Pulmonary artery endothelial cell (primary cell): ENCODE measurements around the gene PRSS27. TPM values are rescaled to one million over a fixed set of nuclear protein-coding genes. Genes with fewer than 3 reads are reported as not detected.

Experiments
- DNase-seq: peaks from one replicate; pipeline ENCODE4 v3.0.0-alpha.2; 2011; ENCODE audit warnings: low read depth, low spot score
- total RNA-seq: library from RNA; depleted of rRNA; stranded (reverse); fragments of >200 nt; gene quantifications from 2 replicates; pipeline ENCODE4 v1.2.3, GENCODE V29; 2014

The PRSS27 gene
- 0.07 and 0.33 TPM in 2 replicates for total RNA-seq

GRCh38 chr16:2720064-2720457 is at the start of gene PRSS27:
PRSS27 (minus strand) TSS chr16:2720224; CDS start chr16:2720160, 64 bp downstream.
- DNase-seq, result no peak

GRCh38 chr16:2769675-2770056 is 49.6 kb upstream of the PRSS27 start:
- no peak for DNase-seq

GRCh38 chr16:2769100-2769529 is 49.1 kb upstream of the PRSS27 start:
- DNase-seq, result no peak

- no peak for DNase-seq
Measured at GRCh38 chr16:2768403-2769089, 48.5 kb upstream of the PRSS27 start.

GRCh38 chr16:2767891-2768290 is 47.9 kb upstream of the PRSS27 start:
- no peak for DNase-seq

GRCh38 chr16:2767140-2767731 is 47.2 kb upstream of the PRSS27 start:
- no peak for DNase-seq

- no peak for DNase-seq
Measured at GRCh38 chr16:2766430-2767139, 46.6 kb upstream of the PRSS27 start.

GRCh38 chr16:2765462-2766404 is 45.7 kb upstream of the PRSS27 start:
- no peak for DNase-seq

GRCh38 chr16:2764718-2765117 is 44.7 kb upstream of the PRSS27 start:
- no peak for DNase-seq

GRCh38 chr16:2763173-2763572 is 43.1 kb upstream of the PRSS27 start:
- no peak for DNase-seq

- no peak for DNase-seq
Measured at GRCh38 chr16:2762711-2763110, 42.7 kb upstream of the PRSS27 start.

GRCh38 chr16:2761886-2762583 is 42.0 kb upstream of the PRSS27 start:
- no peak for DNase-seq

GRCh38 chr16:2761472-2761871 is 41.4 kb upstream of the PRSS27 start:
- no peak for DNase-seq

- no peak for DNase-seq
Measured at GRCh38 chr16:2757344-2757743, 37.3 kb upstream of the PRSS27 start.

GRCh38 chr16:2756288-2757015 is 36.4 kb upstream of the PRSS27 start:
- no peak for DNase-seq

- no peak for DNase-seq
Measured at GRCh38 chr16:2755158-2755557, 35.1 kb upstream of the PRSS27 start.

- no peak for DNase-seq
Measured at GRCh38 chr16:2753733-2754020, 33.7 kb upstream of the PRSS27 start.

- no peak for DNase-seq
Measured at GRCh38 chr16:2752850-2753732, 33.1 kb upstream of the PRSS27 start.

GRCh38 chr16:2752035-2752849 is 32.2 kb upstream of the PRSS27 start, which contains the start of gene SRRM2:
SRRM2 (plus strand) TSS chr16:2752638; CDS start chr16:2756365, 3,727 bp downstream.
- DNase-seq, result peak; percentile 87
